Liver (tissue), 3 donors: ENCODE results near the gene CRB2.

ENCODE experiments used
- ATF3 ChIP-seq: IDR thresholded peaks from 2 replicates; pipeline ENCODE4 v1.6.1; 2016; ENCODE audit warnings: antibody characterized with exemption
- CTCF ChIP-seq: fragments of 150-350 bp; IDR thresholded peaks from 2 replicates; pipeline ENCODE4 v1.5.1; 2017; ENCODE audit warnings: improper control_type of control experiment, low read depth, low read length; ENCODE audit not compliant: missing input control
- GABPA ChIP-seq, 2 donors: IDR thresholded peaks in 1 of 2; conservative IDR thresholded peaks in 1 of 2; 2 replicates each; pipeline ENCODE4 v1.6.1; 2016; ENCODE audit warnings: antibody characterized with exemption in 2 of 2, mild to moderate bottlenecking in 1 of 2, moderate library complexity in 1 of 2
- JUND ChIP-seq, 2 donors: IDR thresholded peaks; 2 replicates each; pipeline ENCODE4 v1.6.1; 2016; ENCODE audit warnings: antibody characterized with exemption in 2 of 2
- MAX ChIP-seq: IDR thresholded peaks from 2 replicates; pipeline ENCODE4 v1.6.1; 2016; ENCODE audit warnings: antibody characterized with exemption
- RAD21 ChIP-seq, 2 donors: IDR thresholded peaks; 2 replicates each; pipeline ENCODE4 v1.6.1; 2016; ENCODE audit warnings: antibody characterized with exemption in 2 of 2, mild to moderate bottlenecking in 2 of 2
- REST ChIP-seq: IDR thresholded peaks from 2 replicates; pipeline ENCODE4 v1.6.1; 2016; ENCODE audit warnings: antibody characterized with exemption, mild to moderate bottlenecking
- TAF1 ChIP-seq: conservative IDR thresholded peaks from 2 replicates; pipeline ENCODE4 v1.6.1; 2016; ENCODE audit warnings: antibody characterized with exemption, mild to moderate bottlenecking
- YY1 ChIP-seq: IDR thresholded peaks from 2 replicates; pipeline ENCODE4 v1.6.1; 2016; ENCODE audit warnings: antibody characterized with exemption, mild to moderate bottlenecking
- donor health status: healthy.
- donor health status: healthy.

- TF ChIP-seq TAF1, result no peak
- no peak for TF ChIP-seq RAD21 (IDR thresholded peaks at IDR 0.05)
- TF ChIP-seq GABPA (IDR thresholded peaks at IDR 0.05 in 1 of 2, conservative IDR thresholded peaks at IDR 0.05 in 1 of 2), result no peak
- no peak for TF ChIP-seq CTCF
- no peak for TF ChIP-seq ATF3
- TF ChIP-seq REST, result no peak
- TF ChIP-seq JUND (IDR thresholded peaks at IDR 0.05), result no peak
- TF ChIP-seq MAX, result no peak
- no peak for TF ChIP-seq YY1
These were observed 55.2 kb downstream of the CRB2 start for GRCh38 chr9:123411191-123411590.
